GM19193 (cell line): ENCODE measurements around the gene MUSTN1.

Source experiments
- POLR2A ChIP-seq: IDR thresholded peaks from 4 replicates; pipeline ENCODE4 v1.6.1; 2011; ENCODE audit not compliant: insufficient read depth, insufficient read length; ENCODE audit errors: extremely low read depth

Gene MUSTN1

DNA sequence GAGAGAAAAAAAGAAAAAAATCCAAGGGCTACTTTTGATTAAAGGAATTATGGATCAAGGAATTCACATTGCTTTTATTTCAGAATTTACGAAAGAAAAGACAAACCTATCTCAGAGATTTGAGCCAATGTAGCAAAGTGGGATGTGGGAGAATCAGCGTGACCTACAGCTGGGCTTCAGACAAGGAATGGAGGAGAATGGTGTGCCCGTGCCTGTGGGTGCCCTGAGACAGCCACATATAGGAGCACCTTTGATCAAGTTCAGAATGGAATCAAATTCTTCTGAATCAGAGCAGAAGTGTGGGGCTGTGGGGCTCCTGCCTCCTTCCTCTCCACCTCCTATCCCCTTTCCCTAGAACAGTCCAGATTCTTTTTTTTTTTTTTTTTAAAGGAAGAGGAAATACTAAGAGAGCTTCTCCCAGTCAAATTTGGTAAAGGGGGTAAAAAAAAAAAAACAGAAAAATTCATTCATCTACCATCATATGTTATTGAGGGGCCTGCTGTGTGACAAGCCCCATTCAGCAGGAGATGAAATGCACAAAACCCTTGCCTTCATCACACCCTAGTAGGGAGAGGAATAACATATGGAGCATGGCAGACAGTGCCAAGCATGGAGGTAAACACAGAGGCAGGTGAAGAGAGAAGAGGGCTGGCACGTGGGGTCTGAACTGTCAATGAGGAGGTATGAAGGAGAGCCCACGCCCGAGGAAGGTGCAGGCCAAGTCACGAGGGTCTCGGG is 25.0 kb upstream of the MUSTN1 start:
- no peak for TF ChIP-seq POLR2A

DNA sequence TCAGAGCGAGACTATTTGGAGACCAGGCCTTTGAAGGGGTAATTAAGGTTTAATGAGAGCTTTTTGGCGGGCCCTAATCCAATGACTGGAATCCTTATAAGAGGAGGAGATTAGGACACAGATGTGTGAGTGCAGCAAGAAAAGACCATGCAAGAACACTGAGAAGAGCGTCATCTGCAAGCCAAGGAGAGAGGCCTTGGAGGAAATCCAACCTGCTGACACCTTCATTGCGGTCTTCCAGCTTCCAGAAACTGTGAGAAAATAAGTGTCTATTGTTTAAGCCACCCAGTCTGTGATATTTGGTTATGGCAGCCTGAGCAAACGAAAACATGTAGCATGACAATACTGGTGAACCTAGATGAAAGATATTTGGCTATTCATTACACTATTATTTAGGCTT is 23.0 kb upstream of the MUSTN1 start:
- no peak for TF ChIP-seq POLR2A

DNA sequence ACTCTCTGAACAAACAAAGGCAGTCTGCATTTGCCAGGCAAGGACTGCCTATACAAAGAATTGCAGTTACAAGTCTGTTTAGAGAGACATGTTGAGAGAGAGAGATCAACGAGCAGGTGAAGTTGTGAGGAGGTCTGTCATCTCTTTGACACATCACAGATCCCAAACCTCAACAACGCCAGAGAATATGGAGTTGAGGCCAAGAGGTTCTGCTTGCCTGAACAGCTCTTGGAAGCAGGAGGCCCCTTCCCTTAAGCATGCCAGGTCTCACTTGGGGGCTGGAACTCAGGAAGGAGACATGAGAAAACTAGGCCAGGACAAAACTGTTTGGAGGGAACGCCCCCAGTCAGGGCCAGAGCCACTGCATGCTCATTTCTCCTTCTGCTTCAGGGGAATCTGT is 22.3 kb upstream of the MUSTN1 start:
- no peak for TF ChIP-seq POLR2A

DNA sequence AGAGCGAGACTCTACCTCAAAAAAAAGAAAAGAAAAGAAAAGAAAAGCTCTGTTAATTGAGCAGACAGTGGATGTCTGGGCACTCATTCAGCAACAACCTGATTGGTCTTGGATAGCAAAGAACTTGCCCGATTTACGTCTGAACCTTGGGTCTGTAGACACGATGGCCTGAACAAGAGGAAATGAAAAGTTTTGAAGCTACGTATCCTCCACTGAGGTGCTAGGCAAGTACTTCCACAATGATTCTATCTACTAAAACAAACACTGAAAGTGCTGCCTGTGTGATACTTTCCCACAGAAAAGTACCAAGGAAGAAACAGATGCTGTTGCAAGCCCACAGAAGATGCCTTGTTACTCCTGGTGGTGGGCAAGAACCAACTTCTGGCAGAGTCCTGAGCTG is 21.8 kb upstream of the MUSTN1 start:
- no peak for TF ChIP-seq POLR2A

DNA sequence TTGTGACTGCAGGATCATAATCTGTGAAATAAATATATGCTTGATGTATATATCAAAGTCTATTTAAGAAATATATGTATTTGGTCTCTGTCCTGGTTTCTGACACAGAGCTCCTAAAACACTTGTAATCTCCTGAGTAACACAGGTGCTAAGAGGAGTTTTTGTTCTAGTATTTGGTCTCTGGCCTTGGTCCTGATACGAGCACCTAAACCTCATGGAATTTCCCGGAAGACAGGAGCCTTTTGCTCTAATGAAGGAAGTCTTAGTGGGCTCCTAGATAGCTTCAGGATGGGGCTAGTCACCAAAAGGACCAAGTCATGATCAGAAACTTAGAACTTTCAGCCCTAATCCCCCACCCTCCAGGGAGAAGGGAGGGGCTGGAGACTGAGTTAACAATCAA is 19.2 kb upstream of the MUSTN1 start:
- no peak for TF ChIP-seq POLR2A

DNA sequence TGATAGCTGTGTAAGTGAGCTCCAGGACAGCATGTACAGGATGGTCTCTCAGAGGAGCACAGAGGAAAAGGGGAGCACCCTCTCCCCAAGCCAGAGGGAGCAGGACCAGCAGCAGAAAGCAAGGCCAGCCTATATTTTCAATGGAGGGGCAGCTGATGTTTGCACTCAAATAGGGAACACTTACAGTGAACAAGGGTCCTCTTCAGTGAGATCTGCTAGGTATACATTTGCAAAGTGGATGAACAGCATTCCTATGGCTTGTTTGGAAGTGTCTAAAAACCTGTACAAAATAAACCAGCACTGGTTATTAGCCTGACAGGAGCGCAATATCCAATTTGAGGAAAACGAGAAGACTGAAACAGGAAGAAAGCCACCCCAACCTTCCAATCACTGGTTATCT is 17.6 kb upstream of the MUSTN1 start:
- TF ChIP-seq POLR2A = no peak

DNA sequence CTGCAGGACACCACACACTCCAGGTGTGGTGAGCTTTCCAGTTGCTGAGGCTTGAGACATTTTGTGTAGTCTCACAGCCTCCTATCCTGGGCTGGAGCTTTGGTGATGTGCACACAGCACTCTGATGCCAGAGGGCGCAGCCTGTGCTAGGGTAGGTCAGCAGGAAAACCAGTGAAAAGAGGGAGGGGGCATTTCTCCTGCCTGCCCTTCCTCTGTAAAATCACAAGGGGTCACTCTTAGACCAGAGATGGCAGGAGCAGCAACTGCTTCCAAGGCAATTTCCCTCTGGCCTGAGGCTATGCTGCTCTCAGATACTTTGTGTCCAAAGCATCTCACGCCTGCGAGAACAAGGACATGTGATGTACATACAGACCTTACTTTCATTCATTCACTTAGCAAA is 16.5 kb upstream of the MUSTN1 start:
- TF ChIP-seq POLR2A = no peak

DNA sequence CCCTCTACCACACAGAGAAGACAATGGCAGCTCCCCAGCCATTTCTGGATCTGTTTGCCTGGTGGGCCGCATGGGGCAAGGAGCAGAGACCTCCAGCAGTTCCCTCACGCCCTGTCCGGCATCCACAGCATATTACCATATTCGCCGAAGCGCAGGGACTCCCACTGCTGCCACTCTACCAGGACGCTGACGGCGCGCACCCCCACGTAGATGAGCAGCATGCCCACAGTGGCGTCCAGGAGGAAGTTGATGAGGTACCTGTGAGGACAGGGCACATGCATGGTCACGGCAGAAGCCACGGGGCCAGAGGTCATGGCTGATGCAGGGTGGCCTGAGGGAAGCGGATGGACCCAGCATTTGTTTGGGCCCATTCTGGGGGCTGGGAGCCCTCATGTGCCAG is 14.8 kb upstream of the MUSTN1 start:
- no peak for TF ChIP-seq POLR2A

DNA sequence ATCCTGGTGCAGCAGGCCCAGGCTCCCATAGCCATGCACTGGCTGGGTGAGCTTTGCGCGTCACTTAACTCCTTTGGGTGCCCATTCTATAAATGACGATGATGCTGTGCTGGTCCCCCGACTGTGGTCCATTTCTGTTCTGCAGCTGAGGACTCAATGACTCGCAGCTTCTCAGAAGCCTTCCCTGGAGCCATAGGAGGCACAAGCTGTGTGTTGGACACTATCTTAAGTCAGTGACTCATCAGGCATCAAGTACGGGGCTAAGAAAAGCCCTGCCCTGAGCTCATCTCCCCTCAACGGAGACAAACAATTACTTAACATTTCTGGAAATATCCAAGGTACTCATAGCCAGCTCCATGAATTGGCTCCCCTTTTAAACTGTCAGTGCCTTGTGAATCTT is 13.8 kb upstream of the MUSTN1 start:
- no peak for TF ChIP-seq POLR2A

DNA sequence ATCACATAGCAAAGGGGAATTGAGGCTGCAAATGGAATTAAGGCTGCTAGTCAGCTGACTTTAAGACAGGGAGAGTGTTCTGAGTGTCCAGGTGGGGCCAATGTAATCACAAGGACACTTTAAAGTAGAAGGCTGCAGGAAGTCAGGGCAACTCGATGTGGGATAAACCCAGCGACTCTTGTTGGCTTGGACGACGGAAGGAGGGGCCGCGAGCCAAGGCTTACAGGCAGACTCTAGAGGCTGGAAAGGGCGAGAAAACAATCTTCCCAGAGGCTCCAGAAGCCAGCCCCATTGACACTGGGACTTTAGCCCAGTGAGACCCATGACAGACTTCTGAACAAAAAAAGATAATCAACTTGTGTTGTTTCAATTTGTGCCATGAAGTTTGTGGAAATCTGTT is 12.9 kb upstream of the MUSTN1 start:
- TF ChIP-seq POLR2A = no peak

DNA sequence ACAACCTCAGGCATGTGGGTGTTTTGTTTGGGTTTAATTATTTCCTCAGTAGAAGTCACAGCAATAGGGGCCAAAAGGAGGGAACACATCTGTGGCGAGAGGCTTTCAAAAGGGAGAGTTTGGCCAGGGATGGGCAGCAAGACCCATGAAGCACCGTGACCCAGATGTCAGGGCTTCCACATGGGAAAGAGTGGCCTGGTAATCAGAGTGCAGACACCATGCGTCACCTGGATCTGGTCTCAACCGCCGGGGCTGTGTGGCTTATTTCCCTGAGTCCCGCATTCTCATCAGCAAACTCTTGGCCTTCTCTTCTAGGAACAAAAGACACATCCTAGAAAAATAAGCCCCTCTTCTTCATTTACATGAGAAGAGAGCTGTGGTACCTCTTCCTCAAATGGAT is 12.4 kb upstream of the MUSTN1 start:
- no peak for TF ChIP-seq POLR2A

DNA sequence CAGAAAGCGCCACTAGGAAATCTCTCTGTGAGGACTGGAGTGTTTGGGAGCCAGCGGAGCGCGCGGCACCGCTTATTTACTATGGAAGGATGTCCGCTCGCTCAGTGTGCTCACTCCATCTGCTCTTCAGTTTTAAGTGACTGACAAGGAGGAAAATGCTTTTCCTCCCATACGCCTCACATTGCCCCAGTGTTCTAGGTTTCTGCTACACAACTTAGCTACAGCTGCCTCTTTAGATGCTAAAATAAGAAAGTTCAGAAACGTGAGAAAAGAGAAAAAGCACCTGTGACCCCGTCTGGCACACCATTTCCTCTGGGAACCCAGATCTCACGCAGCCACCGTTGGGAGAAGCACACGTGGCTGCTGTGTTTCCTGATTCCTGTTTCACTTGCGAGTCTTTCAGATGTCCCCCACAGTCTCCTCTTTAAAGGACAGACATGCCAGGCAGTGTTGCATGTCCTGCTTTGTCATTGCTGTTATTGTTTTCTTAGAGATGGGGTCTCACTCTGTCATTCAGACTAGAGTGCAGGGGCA is 11.7 kb upstream of the MUSTN1 start:
- no peak for TF ChIP-seq POLR2A

DNA sequence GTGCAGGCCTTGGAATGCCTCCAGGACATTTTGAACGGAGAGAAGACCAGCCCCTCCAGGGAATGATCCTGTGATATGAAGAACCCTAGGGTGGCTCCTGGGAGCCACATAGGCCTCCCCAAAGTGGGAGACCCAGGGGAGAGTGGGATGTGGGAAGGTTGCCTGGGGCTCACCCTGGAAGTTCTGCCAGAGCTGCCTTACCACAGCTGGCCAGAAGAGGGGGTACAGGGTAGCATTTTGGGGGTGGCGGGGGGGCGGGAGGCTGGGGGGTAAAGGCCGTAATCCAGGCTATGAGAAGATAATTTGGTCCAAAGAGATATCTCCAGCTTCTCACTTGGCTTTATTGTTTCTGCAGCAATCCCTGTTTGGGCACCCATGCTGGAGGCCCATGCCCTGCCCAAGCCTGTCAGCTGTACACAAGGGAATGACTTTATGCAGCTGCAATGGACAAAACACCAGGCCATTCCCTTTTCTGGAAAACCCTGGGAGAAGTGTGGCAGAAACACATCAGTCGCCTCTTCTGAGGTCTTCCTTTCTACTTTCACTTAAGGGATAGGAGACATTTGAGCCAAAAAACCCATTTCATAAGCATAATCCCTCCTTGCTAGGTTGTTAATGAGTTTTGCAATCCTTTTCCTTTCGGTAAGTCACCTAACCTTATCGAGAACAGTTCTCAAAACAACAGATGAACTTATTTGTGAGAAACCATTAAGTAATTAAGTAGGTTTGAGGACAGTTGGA is 11.0 kb upstream of the MUSTN1 start:
- no peak for TF ChIP-seq POLR2A

DNA sequence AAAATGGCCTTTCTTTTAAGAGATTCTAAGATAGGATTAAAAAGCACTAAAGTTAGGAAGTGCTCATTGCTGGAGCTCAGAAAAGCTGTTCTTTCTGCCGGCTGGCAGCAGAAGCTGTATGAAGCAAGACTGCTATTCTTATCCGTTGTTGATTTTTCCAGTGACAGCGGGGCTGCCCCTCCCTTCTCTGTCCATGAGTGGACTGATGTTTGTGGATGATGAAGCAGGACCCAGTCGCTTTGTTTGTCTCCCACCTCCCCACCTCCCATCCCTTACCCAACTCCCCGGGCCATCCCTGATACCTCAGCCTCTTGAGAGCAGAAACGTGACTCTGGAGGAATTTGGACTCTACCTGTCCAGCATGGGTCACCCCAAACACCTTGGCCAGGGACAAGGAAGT is 10.3 kb upstream of the MUSTN1 start:
- TF ChIP-seq POLR2A = no peak

DNA sequence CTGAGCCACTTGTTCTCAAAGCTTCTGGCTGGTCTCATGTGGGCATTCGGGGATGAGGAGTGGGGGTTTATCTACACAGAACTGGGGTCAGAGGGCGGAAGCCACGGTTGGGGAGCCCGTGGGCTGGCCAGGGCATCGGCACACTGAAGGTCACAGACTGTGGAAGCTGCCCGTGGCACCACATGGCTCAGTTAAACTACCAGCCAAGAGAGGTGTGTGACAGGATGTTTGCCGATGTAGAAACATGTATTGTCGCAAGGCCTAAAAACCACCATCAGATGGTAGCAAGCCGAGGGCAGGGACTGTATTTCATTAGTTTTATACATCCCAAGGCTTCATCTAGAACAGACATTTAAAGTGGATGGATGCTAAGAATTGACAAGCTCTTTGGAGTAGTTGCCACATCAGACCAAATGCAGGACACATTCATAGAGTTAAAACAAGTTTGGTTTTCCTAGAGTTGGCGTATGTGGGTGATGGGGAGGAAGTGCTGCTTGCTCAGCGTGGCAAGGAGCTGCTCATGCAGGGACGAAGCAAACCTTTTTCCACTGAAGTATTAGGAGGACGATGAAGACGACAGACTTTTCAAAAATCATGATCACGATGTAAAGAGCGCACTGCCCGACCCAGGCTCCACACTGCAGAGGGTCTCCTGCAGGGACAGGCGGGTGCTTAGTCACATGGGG is 9.6 kb upstream of the MUSTN1 start:
- TF ChIP-seq POLR2A = no peak

DNA sequence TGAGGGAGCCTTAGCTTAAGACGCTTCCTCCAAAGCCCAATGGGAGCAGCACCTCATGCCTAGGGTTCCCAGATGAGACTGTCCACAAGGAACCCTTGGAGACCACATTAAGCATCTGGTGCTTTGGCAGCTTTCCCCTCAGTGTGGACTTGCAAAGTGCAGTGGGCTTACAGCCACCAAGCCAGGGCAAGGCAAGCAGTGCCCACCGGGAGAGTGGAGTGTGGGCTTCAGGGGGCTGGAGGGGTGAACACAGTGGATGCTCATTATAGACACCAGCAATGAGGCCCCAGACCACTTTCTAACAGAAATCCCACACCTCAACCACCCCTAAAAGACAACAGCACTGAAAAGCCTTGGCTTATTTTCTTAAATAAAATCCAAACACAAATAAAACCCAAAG is 9.1 kb upstream of the MUSTN1 start:
- no peak for TF ChIP-seq POLR2A
